K562 (cell line): ENCODE measurements around the gene USP44. TPM values are rescaled to one million over a fixed set of nuclear protein-coding genes. Genes with fewer than 3 reads are reported as not detected.

ENCODE experiments used
- ATAC-seq: fragments of 200-7000 bp; cut with Tn5 transposase; 3 replicates; pipeline ENCODE4 v1.9.1; 2020; ENCODE audit warnings: moderate library complexity
- BruUV-seq: library from RNA; stranded (reverse); fragments of 400-500 nt; replicated peaks from 2 replicates; lab custom pipeline; 2021; lab: Mats Ljungman, UMichigan
- CTCF ChIA-PET: fragments of 300-600 bp; formaldehyde crosslinking; extraction: SDS; loops from one replicate; lab custom pipeline; 2021; ENCODE audit warnings: low intra/inter-chr PET ratio; lab: Yijun Ruan, JAX
- POLR2A ChIA-PET: fragments of 300-600, 350-650 bp; sonication (Branson Sonifier 250); formaldehyde crosslinking; extraction: SDS; loops from one replicate; lab custom pipeline; 2021; ENCODE audit warnings: antibody characterized with exemption, inconsistent platforms; lab: Yijun Ruan, JAX
- DNase-seq, 4 experiments: peaks; one replicate each; pipeline versions ENCODE4 v3.0.0 to v3.0.0-alpha.2; 2011 to 2018; ENCODE audit warnings: low spot score in 3 of 4, mixed read lengths in 3 of 4; ENCODE audit errors: extremely low read depth in 1 of 4
- FAIRE-seq: peaks from 2 replicates; lab custom pipeline; 2011; peaks lifted over from hg19 to GRCh38; lab: Jason Lieb, UNC
- H2AFZ ChIP-seq: 2 replicates; pipeline ENCODE4 v1.6.0; 2011; ENCODE audit warnings: low read depth, low read length, control low read depth, inconsistent platforms
- H3K27ac ChIP-seq: fragments of 200-600 bp; 3 replicates; pipeline ENCODE4 v1.8.0; 2011; ENCODE audit warnings: low read depth, mild to moderate bottlenecking, control low read depth, inconsistent platforms, low read length, moderate library complexity, mixed read lengths; ENCODE audit errors: extremely low read depth
- H3K27me3 ChIP-seq, 2 experiments: fragments of 300-600 bp in 1 of 2; 2 replicates in 1 of 2; 3 replicates in 1 of 2; pipeline versions ENCODE4 v1.6.0 to v1.8.0; 2011; ENCODE audit warnings: inconsistent platforms in 2 of 2, low read length in 2 of 2, mild to moderate bottlenecking in 1 of 2, mixed read lengths in 1 of 2, moderate library complexity in 1 of 2; ENCODE audit not compliant: control insufficient read depth in 2 of 2, insufficient read depth in 2 of 2
- H3K36me3 ChIP-seq: fragments of 300-600 bp; 3 replicates; pipeline ENCODE4 v1.8.0; 2011; ENCODE audit warnings: mild to moderate bottlenecking, low read length, inconsistent platforms; ENCODE audit not compliant: control insufficient read depth, insufficient read depth
- H3K4me1 ChIP-seq, 2 experiments: fragments of 200-600 bp in 1 of 2; replicated peaks in 1 of 2; 2 replicates in 1 of 2; 3 replicates in 1 of 2; pipeline versions ENCODE4 v1.5.1 to v1.8.0; 2011; ENCODE audit warnings: inconsistent platforms in 2 of 2, low read length in 2 of 2, mild to moderate bottlenecking in 1 of 2, mixed read lengths in 1 of 2, moderate library complexity in 1 of 2; ENCODE audit not compliant: control insufficient read depth in 2 of 2, insufficient read depth in 2 of 2
- H3K4me2 ChIP-seq: 2 replicates; pipeline ENCODE4 v1.6.1; 2011; ENCODE audit warnings: low read length, control low read depth, inconsistent platforms, mixed read lengths; ENCODE audit not compliant: insufficient read depth
- H3K4me3 ChIP-seq: fragments of 200-600 bp; sonication (generic), shearing (Covaris generic); 2 replicates; pipeline ENCODE4 v1.5.1; 2016; ENCODE audit warnings: control low read depth, inconsistent platforms
- H3K79me2 ChIP-seq: fragments of 200-600 bp; 3 replicates; pipeline ENCODE4 v1.8.0; 2011; ENCODE audit warnings: low read length, inconsistent platforms; ENCODE audit not compliant: control insufficient read depth, insufficient read depth
- H3K9ac ChIP-seq, 2 experiments: 2 replicates each; pipeline versions ENCODE4 v1.6.0 to v1.6.1; 2011; ENCODE audit warnings: low read depth in 2 of 2, low read length in 2 of 2, control low read depth in 1 of 2, inconsistent platforms in 1 of 2, mild to moderate bottlenecking in 1 of 2, mixed read lengths in 1 of 2; ENCODE audit not compliant: insufficient read depth in 1 of 2
- H3K9me1 ChIP-seq: one replicate; pipeline ENCODE4 v1.6.0; 2011; ENCODE audit warnings: inconsistent platforms, mild to moderate bottlenecking, low read length, moderate library complexity; ENCODE audit not compliant: control insufficient read depth, insufficient read depth
- H3K9me3 ChIP-seq: replicated peaks from 2 replicates; pipeline ENCODE4 v1.5.1; 2011; ENCODE audit warnings: low read depth, low read length, inconsistent platforms; ENCODE audit not compliant: control insufficient read depth, insufficient read depth
- H4K20me1 ChIP-seq: replicated peaks from 2 replicates; pipeline ENCODE4 v1.6.1; 2011; ENCODE audit warnings: low read length, inconsistent platforms, mixed read lengths; ENCODE audit not compliant: control insufficient read depth, insufficient read depth
- C11orf30 ChIP-seq: fragments of 450-650 bp; IDR thresholded peaks from 2 replicates; pipeline ENCODE4 v1.6.1; 2016; ENCODE audit warnings: low read depth, mild to moderate bottlenecking
- MAFG ChIP-seq: fragments of 450-650 bp; conservative IDR thresholded peaks from 2 replicates; pipeline ENCODE4 v1.6.1; 2016; ENCODE audit warnings: missing genetic modification characterization, missing compliant biosample characterization
- THAP12 ChIP-seq: fragments of 250-450 bp; sonication (Bioruptor Pico); IDR thresholded peaks from 2 replicates; pipeline ENCODE4 v1.9.0; 2021; ENCODE audit warnings: mild to moderate bottlenecking, inconsistent platforms
- WGBS: fragments of 100-300 bp; shearing (Covaris generic); methylation state at CpG from one replicate; pipeline ENCODE4 v1.1.6; 2016; ENCODE audit warnings: low coverage, mixed read lengths; ENCODE audit not compliant: insufficient coverage; ENCODE audit errors: missing lambda C conversion rate; 5-methylcytosine and 5-hydroxymethylcytosine counted together
- in situ Hi-C: fragments of 300-500 bp; cut with MboI; formaldehyde crosslinking; loops from 4 replicates; pipeline ENCODE4 v1.15.0; 2018; ENCODE audit warnings: inconsistent platforms, mixed read lengths
- intact Hi-C: fragments of 100-400 bp; cut with micrococcal nuclease; formaldehyde crosslinking; loops from 2 replicates; pipeline ENCODE4 v1.14.2; 2022
- polyA plus RNA-seq, 8 experiments: library from polyadenylated mRNA; depleted of rRNA in 4 of 8; stranded (reverse) in 5 of 8; unstranded in 3 of 8; fragments of >200 nt; fragmentation: Nextera tagmentation in 2 of 8; fragmentation: Illumina TruSeq in 1 of 8; extraction: Ambion mirVana in 2 of 8; extraction: Trizol in 1 of 8; gene quantifications; 2 replicates each; pipeline versions ENCODE4 v1.2.1 to v1.2.3, GENCODE V29; 2011 to 2014; ENCODE audit warnings: inconsistent platforms in 1 of 8, missing spikeins in 1 of 8
- total RNA-seq, 7 experiments: library from RNA; depleted of rRNA in 6 of 7; stranded (reverse); fragments of >200 nt in 6 of 7; fragmentation: Illumina TruSeq in 2 of 7; extraction: Trizol in 2 of 7; gene quantifications; 2 replicates each; pipeline versions ENCODE4 v1.2.1 to v1.2.3, GENCODE V29; 2011 to 2021; ENCODE audit warnings: low replicate concordance in 1 of 7

The USP44 gene
- total and polyA plus RNA-seq, 9 of the 15 experiments (the other 6 are each of a cell fraction or from before 2014, with no cell fraction given) = 2.1 to 5.7 (median 2.8) TPM

- no peaks in the 10 kb centered on the region for H3K27me3 ChIP-seq
- peaks cover 0 to 6% of the 10 kb centered on the region in 2 experiments; a peak in 1 of 5 replicates for H3K4me1 ChIP-seq
- TF ChIP-seq MAFG (0 out of 2 replicates have a peak, but pooled peaks have one; percentile 10), THAP12 (no peak), C11orf30 (peak; percentile 33; the same call in 1 of the 2 replicates)
- POLR2A ChIA-PET = interaction anchor here (0.8 kb wide), 1 partner anchor 14 kb away, joined by 3 read pairs; no protein-coding TSS in a partner anchor
- intact Hi-C loops (no loop called here), in situ Hi-C loops (no loop called here)
- peaks cover 91% of the 10 kb centered on the region for H3K79me2 ChIP-seq
- no peak overlapping the region; the same call in 2 of the 3 replicates for H3K27ac ChIP-seq
- FAIRE-seq (no peak), ATAC-seq (no peak), DNase-seq (no peak)
- H3K4me3 ChIP-seq = no peak overlapping the region
- CTCF ChIA-PET = no interaction called here
- 78% methylated on average over 2 of the region's 2 CpGs for WGBS
- no peaks in the 10 kb centered on the region for H3K9me3 ChIP-seq
- no peak overlapping the region for H2AFZ ChIP-seq
- no TSS peak for BruUV-seq
- H3K4me2 ChIP-seq = no peak overlapping the region
- H3K9me1 ChIP-seq = no peaks in the 10 kb centered on the region
- H4K20me1 ChIP-seq = 0 out of 2 replicates have a peak, but pooled peaks cover 10% of the 10 kb centered on the region
- H3K9ac ChIP-seq = no peak overlapping the region
- peaks cover 95% of the 10 kb centered on the region for H3K36me3 ChIP-seq
Measured at GRCh38 chr12:95480230-95480629, 71.0 kb downstream of the USP44 start.
